GM18909 (cell line): ENCODE measurements around the gene BAHCC1.

Experiments
- ATAC-seq: cut with Tn5 transposase; IDR thresholded peaks from one replicate; pipeline ENCODE4 v1.9.1; 2021; ENCODE audit warnings: mild to moderate bottlenecking; ENCODE audit not compliant: unreplicated experiment, poor library complexity

BAHCC1 gene

GRCh38 chr17:81487487-81488275 lies 92.4 kb downstream of the BAHCC1 start:
- ATAC-seq, result no peak

GRCh38 chr17:81488276-81488860 lies 93.1 kb downstream of the BAHCC1 start:
- ATAC-seq, result no peak

GRCh38 chr17:81489012-81489997 lies 94.0 kb downstream of the BAHCC1 start:
- no peak for ATAC-seq

- ATAC-seq, result no peak
These were observed 95.0 kb downstream of the BAHCC1 start for GRCh38 chr17:81489998-81490992.

- no peak for ATAC-seq
These were observed 95.9 kb downstream of the BAHCC1 start for GRCh38 chr17:81491181-81491581.

GRCh38 chr17:81491761-81492160 lies 96.5 kb downstream of the BAHCC1 start:
- ATAC-seq, result no peak

GRCh38 chr17:81492202-81492601 lies 96.9 kb downstream of the BAHCC1 start:
- no peak for ATAC-seq

GRCh38 chr17:81492706-81493105 lies 97.4 kb downstream of the BAHCC1 start:
- no peak for ATAC-seq

- no peak for ATAC-seq
These were observed 98.2 kb downstream of the BAHCC1 start for GRCh38 chr17:81493198-81494038.

- ATAC-seq, result no peak
These were observed 99.5 kb downstream of the BAHCC1 start for GRCh38 chr17:81494626-81495377.

GRCh38 chr17:81498953-81499600 lies 103.8 kb downstream of the BAHCC1 start:
- ATAC-seq, result no peak

- ATAC-seq, result no peak
These were observed 104.3 kb downstream of the BAHCC1 start for GRCh38 chr17:81499601-81499970.

- no peak for ATAC-seq
These were observed 104.8 kb downstream of the BAHCC1 start for GRCh38 chr17:81500047-81500446.

GRCh38 chr17:81502471-81503017 lies 107.3 kb downstream of the BAHCC1 start:
- no peak for ATAC-seq

GRCh38 chr17:81503619-81504018 lies 108.4 kb downstream of the BAHCC1 start:
- ATAC-seq, result no peak

GRCh38 chr17:81508639-81509206 lies 113.5 kb downstream of the BAHCC1 start:
- ATAC-seq, result no peak
